Activated T-helper 2 cell treated with anti-CD3 and anti-CD28 coated beads, Interferon-gamma antibody, Interleukin-2, Interleukin-4, amounts not matched to agents 10 μg/mL and 5 μg/mL and 100 μg/mL, durations not matched to agents 14 hours and 24 hours and 36 hours (primary cell): ENCODE results near the gene UBAP1. TPM values are rescaled to one million over a fixed set of nuclear protein-coding genes. Genes with fewer than 3 reads are reported as not detected.

Source experiments
- total RNA-seq: library from RNA; stranded (reverse); gene quantifications from 2 replicates; pipeline ENCODE4 v1.2.3, GENCODE V29; 2022

UBAP1 gene
- total RNA-seq, 1 donor from 2014 or later: 33.6 TPM

Other genes with a start within 250 kb of the UBAP1 start
- gene UBAP2, start 130.2 kb upstream of the UBAP1 start, total RNA-seq: 52.8 and 54.8 TPM in 2 replicates
- gene DCAF12, start 52.3 kb upstream of the UBAP1 start, total RNA-seq: 42.8 and 43.5 TPM in 2 replicates
- 4.8 and 5.0 TPM in 2 replicates for gene KIF24, start 150.2 kb downstream of the UBAP1 start, total RNA-seq
- 30.8 and 33.0 TPM in 2 replicates for gene NUDT2, start 150.5 kb downstream of the UBAP1 start, total RNA-seq
- 1.6 TPM in 2 replicates for gene MYORG, start 197.9 kb downstream of the UBAP1 start, total RNA-seq